Activated CD4-positive, alpha-beta T cell treated with anti-CD3 and anti-CD28 coated beads, Interleukin-2, amount 10 ng/mL, durations not matched to agents 7 days and 5 days (primary cell): ENCODE measurements around the gene MCOLN3. TPM values are rescaled to one million over a fixed set of nuclear protein-coding genes. Genes with fewer than 3 reads are reported as not detected.
A peak's percentile ranks its signal among the peaks of the same experiment; 100 is the strongest.
"Not testable (repeated sequence)": the region's sequence is repeated elsewhere in the genome, so short reads cannot be mapped to it uniquely, and the experiment has no call there.

Experiments used
- CTCF ChIA-PET: fragments of 350-600 bp; sonication (Branson Sonifier 250); formaldehyde crosslinking; loops from one replicate; lab custom pipeline; 2021; ENCODE audit warnings: antibody characterized with exemption; lab: Charles Lee
- POLR2A ChIA-PET: fragments of 350-600 bp; sonication (Branson Sonifier 250); formaldehyde crosslinking; loops from one replicate; lab custom pipeline; 2021; ENCODE audit warnings: antibody characterized with exemption; lab: Charles Lee
- DNase-seq: peaks from one replicate; pipeline ENCODE4 v3.0.0-alpha.2; 2020
- H3K27ac Mint-ChIP-seq: one replicate; pipeline ENCODE4 v1.8.0; 2021; ENCODE audit warnings: mild to moderate bottlenecking, moderate library complexity, mixed read lengths
- H3K27me3 Mint-ChIP-seq: one replicate; pipeline ENCODE4 v1.8.0; 2021; ENCODE audit warnings: mixed read lengths
- H3K36me3 Mint-ChIP-seq: one replicate; pipeline ENCODE4 v1.8.0; 2021; ENCODE audit warnings: low read depth, mixed read lengths
- H3K4me1 Mint-ChIP-seq: one replicate; pipeline ENCODE4 v1.8.0; 2021; ENCODE audit warnings: mixed read lengths
- H3K4me3 Mint-ChIP-seq: one replicate; pipeline ENCODE4 v1.8.0; 2021; ENCODE audit warnings: mild to moderate bottlenecking, moderate library complexity, mixed read lengths
- H3K9me3 Mint-ChIP-seq: one replicate; pipeline ENCODE4 v1.8.0; 2021; ENCODE audit warnings: mixed read lengths
- total RNA-seq, 2 experiments: library from RNA; stranded (reverse); gene quantifications; one replicate each; pipeline ENCODE4 v1.2.3, GENCODE V29; 2021

Gene MCOLN3
- total RNA-seq, 2 experiments from 2014 or later, result 3.1 to 3.5 TPM

- ChIA-PET POLR2A (no interaction called here), CTCF (interaction anchor here (0.6 to 1.2 kb wide), 3 partner anchors 10 to 58 kb away, joined by 3 to 4 read pairs (median 3); no protein-coding TSS in a partner anchor)
- H3K4me1 Mint-ChIP-seq, result peaks cover 6% of the 10 kb centered on the region
- H3K4me3 Mint-ChIP-seq, result no peak overlapping the region
- no peaks in the 10 kb centered on the region for H3K36me3 Mint-ChIP-seq
- H3K27me3 Mint-ChIP-seq, result peaks cover 58% of the 10 kb centered on the region
- H3K9me3 Mint-ChIP-seq, result no peaks in the 10 kb centered on the region
- no peak overlapping the region for H3K27ac Mint-ChIP-seq
- no peak for DNase-seq
Observed at GRCh38 chr1:85042413-85042812, 5.9 kb downstream of the MCOLN3 start.

- Mint-ChIP-seq H3K9me3 (no peaks in the 10 kb centered on the region), H3K4me3 (no peak overlapping the region), H3K36me3 (peaks cover under 1% of the 10 kb centered on the region), H3K27me3 (peaks cover 52% of the 10 kb centered on the region), H3K4me1 (no peaks in the 10 kb centered on the region), H3K27ac (no peak overlapping the region)
- DNase-seq, result no peak
- ChIA-PET POLR2A (no interaction called here), CTCF (no interaction called here)
Observed at GRCh38 chr1:85041793-85042192, 6.5 kb downstream of the MCOLN3 start.

- Mint-ChIP-seq H3K9me3 (no peaks in the 10 kb centered on the region), H3K4me1 (no peaks in the 10 kb centered on the region), H3K4me3 (no peak overlapping the region), H3K36me3 (peaks cover 3% of the 10 kb centered on the region), H3K27ac (no peak overlapping the region), H3K27me3 (peaks cover 10% of the 10 kb centered on the region)
- ChIA-PET POLR2A (no interaction called here), CTCF (interaction anchor here (1.0 to 1.7 kb wide), 3 partner anchors 9 to 90 kb away, joined by 3 to 7 read pairs (median 5); no protein-coding TSS in a partner anchor)
- DNase-seq, result no peak
Observed at GRCh38 chr1:85033221-85033620, 15.1 kb downstream of the MCOLN3 start.

GRCh38 chr1:85030536-85030935 is 17.8 kb downstream of the MCOLN3 start:
- CTCF ChIA-PET, result interaction anchor here (0.6 to 0.7 kb wide), 2 partner anchors 86 to 248 kb away, joined by 3 read pairs; no protein-coding TSS in a partner anchor
- POLR2A ChIA-PET, result no interaction called here
- Mint-ChIP-seq H3K4me3 (no peak overlapping the region), H3K36me3 (no peaks in the 10 kb centered on the region), H3K27ac (no peak overlapping the region), H3K27me3 (peaks cover 7% of the 10 kb centered on the region), H3K9me3 (no peaks in the 10 kb centered on the region), H3K4me1 (peaks cover 13% of the 10 kb centered on the region)
- no peak for DNase-seq

- peaks cover 13% of the 10 kb centered on the region for H3K4me1 Mint-ChIP-seq
- CTCF ChIA-PET, result interaction anchor here (1.1 to 2.0 kb wide), 8 partner anchors 10 to 83 kb away, joined by 3 to 20 read pairs (median 4); no protein-coding TSS in a partner anchor
Observed at GRCh38 chr1:85028151-85028550, 20.1 kb downstream of the MCOLN3 start.

GRCh38 chr1:85027242-85027983 is 20.9 kb downstream of the MCOLN3 start:
- no peaks in the 10 kb centered on the region for H3K27me3 Mint-ChIP-seq
- no peaks in the 10 kb centered on the region for H3K9me3 Mint-ChIP-seq
- CTCF ChIA-PET, result interaction anchor here (0.9 to 2.0 kb wide), 11 partner anchors 9 to 91 kb away, joined by 3 to 20 read pairs (median 4); no protein-coding TSS in a partner anchor
- peak; percentile 14 for DNase-seq
- peaks cover 13% of the 10 kb centered on the region for H3K4me1 Mint-ChIP-seq
- no peak overlapping the region for H3K4me3 Mint-ChIP-seq
- peak overlapping the region; percentile 85 for H3K27ac Mint-ChIP-seq
- POLR2A ChIA-PET, result interaction anchor here (0.6 kb wide), 1 partner anchor 17 kb away, joined by 3 read pairs; no protein-coding TSS in a partner anchor
- H3K36me3 Mint-ChIP-seq, result no peaks in the 10 kb centered on the region

More at GRCh38 chr1:85028151-85028550, 20.1 kb downstream of the MCOLN3 start:
- Mint-ChIP-seq H3K27ac (no peak overlapping the region), H3K36me3 (no peaks in the 10 kb centered on the region), H3K27me3 (peaks cover 1% of the 10 kb centered on the region), H3K9me3 (no peaks in the 10 kb centered on the region), H3K4me3 (no peak overlapping the region)
- POLR2A ChIA-PET, result no interaction called here
- no peak for DNase-seq

GRCh38 chr1:85025940-85026339 is 22.4 kb downstream of the MCOLN3 start:
- POLR2A ChIA-PET, result no interaction called here
- Mint-ChIP-seq H3K27me3 (no peaks in the 10 kb centered on the region), H3K9me3 (no peaks in the 10 kb centered on the region), H3K4me3 (no peak overlapping the region), H3K27ac (no peak overlapping the region), H3K4me1 (peaks cover 13% of the 10 kb centered on the region), H3K36me3 (no peaks in the 10 kb centered on the region)
- no peak for DNase-seq
- CTCF ChIA-PET, result interaction anchor here (1.4 kb wide), 1 partner anchor 81 kb away, joined by 8 read pairs; no protein-coding TSS in a partner anchor

- Mint-ChIP-seq H3K36me3 (no peaks in the 10 kb centered on the region), H3K9me3 (no peaks in the 10 kb centered on the region), H3K27me3 (no peaks in the 10 kb centered on the region), H3K4me3 (no peak overlapping the region), H3K4me1 (peaks cover 13% of the 10 kb centered on the region), H3K27ac (no peak overlapping the region)
- DNase-seq, result no peak
- CTCF ChIA-PET, result interaction anchor here (0.8 to 1.4 kb wide), 3 partner anchors 9 to 80 kb away, joined by 3 to 8 read pairs (median 3); no protein-coding TSS in a partner anchor
- POLR2A ChIA-PET, result no interaction called here
Observed at GRCh38 chr1:85024736-85025135, 23.6 kb downstream of the MCOLN3 start.

- Mint-ChIP-seq H3K4me1 (peaks cover 11% of the 10 kb centered on the region), H3K27ac (no peak overlapping the region), H3K9me3 (no peaks in the 10 kb centered on the region), H3K36me3 (no peaks in the 10 kb centered on the region), H3K27me3 (peaks cover 2% of the 10 kb centered on the region), H3K4me3 (no peak overlapping the region)
- POLR2A ChIA-PET, result no interaction called here
- CTCF ChIA-PET, result interaction anchor here (0.6 kb wide), 1 partner anchor 396 kb away, joined by 3 read pairs; no protein-coding TSS in a partner anchor
- no peak for DNase-seq
Observed at GRCh38 chr1:85022700-85023099, 25.6 kb downstream of the MCOLN3 start.

GRCh38 chr1:85019994-85020393 is 28.3 kb downstream of the MCOLN3 start:
- POLR2A ChIA-PET, result no interaction called here
- CTCF ChIA-PET, result interaction anchor here (0.7 to 1.6 kb wide), 2 partner anchors 16 to 55 kb away, joined by 3 to 4 read pairs; no protein-coding TSS in a partner anchor
- no peaks in the 10 kb centered on the region for H3K9me3 Mint-ChIP-seq
- peaks cover 2% of the 10 kb centered on the region for H3K27me3 Mint-ChIP-seq
- H3K27ac Mint-ChIP-seq, result no peak overlapping the region
- H3K4me1 Mint-ChIP-seq, result peaks cover 5% of the 10 kb centered on the region
- no peak overlapping the region for H3K4me3 Mint-ChIP-seq
- no peak for DNase-seq
- H3K36me3 Mint-ChIP-seq, result no peaks in the 10 kb centered on the region

GRCh38 chr1:85015826-85016225 is 32.5 kb downstream of the MCOLN3 start:
- peaks cover 5% of the 10 kb centered on the region for H3K36me3 Mint-ChIP-seq
- peaks cover 11% of the 10 kb centered on the region for H3K4me1 Mint-ChIP-seq
- no peak overlapping the region for H3K27ac Mint-ChIP-seq
- H3K4me3 Mint-ChIP-seq, result no peak overlapping the region
- no peak for DNase-seq
- ChIA-PET CTCF (interaction anchor here (1.2 to 1.5 kb wide), 2 partner anchors 9 to 71 kb away, joined by 3 read pairs; no protein-coding TSS in a partner anchor), POLR2A (no interaction called here)
- H3K9me3 Mint-ChIP-seq, result peaks cover 9% of the 10 kb centered on the region
- peaks cover 26% of the 10 kb centered on the region for H3K27me3 Mint-ChIP-seq

- peak; percentile 21 for DNase-seq
- Mint-ChIP-seq H3K27me3 (peaks cover 43% of the 10 kb centered on the region), H3K4me1 (peaks cover 30% of the 10 kb centered on the region), H3K27ac (peak overlapping the region; percentile 85), H3K9me3 (peaks cover 55% of the 10 kb centered on the region), H3K36me3 (peaks cover 46% of the 10 kb centered on the region), H3K4me3 (peak overlapping the region; percentile 9)
- CTCF ChIA-PET, result interaction anchor here (0.6 to 1.7 kb wide), 3 partner anchors 11 to 61 kb away, joined by 3 read pairs; no protein-coding TSS in a partner anchor
- POLR2A ChIA-PET, result not testable (repeated sequence)
Observed at GRCh38 chr1:85005641-85006040, 42.7 kb downstream of the MCOLN3 start.

GRCh38 chr1:85001742-85002141 is 46.6 kb downstream of the MCOLN3 start:
- ChIA-PET POLR2A (no interaction called here), CTCF (interaction anchor here (0.8 to 2.4 kb wide), 2 partner anchors 27 to 57 kb away, joined by 3 to 10 read pairs; no protein-coding TSS in a partner anchor)
- Mint-ChIP-seq H3K4me1 (peaks cover 48% of the 10 kb centered on the region), H3K9me3 (peaks cover 28% of the 10 kb centered on the region), H3K4me3 (no peak overlapping the region), H3K27me3 (peaks cover 48% of the 10 kb centered on the region), H3K27ac (no peak overlapping the region), H3K36me3 (peaks cover 34% of the 10 kb centered on the region)
- no peak for DNase-seq
